Activated T-helper 1 cell treated with Interleukin-2 at 50 U/mL for 16 hours (primary cell): ENCODE measurements around the gene CACUL1.

Source experiments
- DNase-seq: peaks from one replicate; pipeline ENCODE4 v3.0.0-alpha.2; 2020; ENCODE audit warnings: low read depth

Gene CACUL1

DNA sequence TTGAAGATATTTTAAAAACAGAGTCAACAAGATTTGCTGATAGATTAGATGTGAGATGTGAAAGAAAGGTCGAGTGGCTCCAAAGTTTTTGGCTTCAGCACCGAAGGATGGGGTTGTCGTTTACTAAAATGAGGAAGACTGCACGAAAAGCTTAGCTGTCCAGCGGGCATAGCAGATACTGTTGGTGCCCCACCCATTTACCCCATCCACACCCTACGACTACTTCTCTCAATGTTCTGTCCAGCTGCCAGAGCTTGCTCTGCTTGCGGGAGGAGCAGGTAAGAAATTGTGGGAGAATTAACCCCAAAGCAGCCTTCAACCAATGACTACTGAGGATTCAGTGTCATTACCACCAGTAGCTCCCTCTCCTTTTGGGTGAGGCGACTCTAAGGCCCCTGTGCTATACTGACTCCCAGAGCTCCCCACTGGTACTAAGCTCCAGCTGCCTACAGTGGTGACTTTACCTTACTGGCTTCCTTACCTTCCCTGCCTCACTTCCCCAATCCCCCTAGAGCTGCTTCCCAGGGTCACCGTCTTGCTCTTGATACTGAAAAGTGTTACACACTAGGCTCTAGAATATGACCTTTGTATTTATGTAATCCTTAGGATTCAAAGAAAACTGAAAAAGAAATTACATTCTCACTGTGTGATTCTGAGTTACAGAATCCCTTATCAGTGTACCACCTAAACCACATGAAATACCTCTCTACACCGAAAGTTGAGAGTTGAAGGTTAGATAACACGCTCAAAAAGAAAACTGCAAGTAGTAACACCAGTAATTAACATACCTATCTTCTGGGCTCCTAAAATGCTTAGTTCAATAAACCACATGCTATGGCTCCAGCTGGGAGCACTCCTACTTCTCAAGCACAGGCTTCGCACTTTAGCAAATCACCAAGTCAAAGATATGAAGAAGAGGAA is 22.3 kb downstream of the CACUL1 start:
- no peak for DNase-seq

DNA sequence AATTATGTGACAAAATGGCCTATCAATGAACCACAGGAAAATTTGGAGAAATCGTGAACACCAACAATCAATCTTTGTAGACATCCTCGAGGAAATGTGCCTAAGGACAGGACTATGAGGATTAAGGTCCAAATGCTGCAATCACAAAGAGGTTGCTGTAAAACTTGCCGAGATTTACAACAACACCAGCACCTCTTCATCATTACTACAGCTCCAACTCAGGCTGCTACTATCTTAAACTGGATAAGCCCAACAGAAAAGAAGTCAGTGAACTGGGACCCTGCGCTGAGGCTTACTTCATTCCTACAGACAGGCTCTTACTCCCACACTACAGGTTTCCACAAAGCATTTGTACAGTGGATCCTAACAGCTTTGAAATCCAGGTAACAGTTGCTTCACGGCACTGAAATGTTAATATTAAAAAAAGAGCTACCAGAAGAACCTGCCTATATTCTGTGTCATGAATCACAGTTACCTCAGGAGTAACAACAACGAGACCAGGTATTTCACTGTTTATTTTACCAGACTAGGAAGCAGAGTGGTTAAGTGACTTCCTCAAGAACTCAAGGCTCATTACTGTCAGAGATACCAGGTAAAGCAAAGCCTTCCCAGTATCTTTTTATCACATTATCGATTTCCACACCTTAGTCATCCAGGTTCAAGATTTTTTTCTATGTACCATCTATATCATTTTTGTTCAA is 23.9 kb downstream of the CACUL1 start:
- DNase-seq = no peak

DNA sequence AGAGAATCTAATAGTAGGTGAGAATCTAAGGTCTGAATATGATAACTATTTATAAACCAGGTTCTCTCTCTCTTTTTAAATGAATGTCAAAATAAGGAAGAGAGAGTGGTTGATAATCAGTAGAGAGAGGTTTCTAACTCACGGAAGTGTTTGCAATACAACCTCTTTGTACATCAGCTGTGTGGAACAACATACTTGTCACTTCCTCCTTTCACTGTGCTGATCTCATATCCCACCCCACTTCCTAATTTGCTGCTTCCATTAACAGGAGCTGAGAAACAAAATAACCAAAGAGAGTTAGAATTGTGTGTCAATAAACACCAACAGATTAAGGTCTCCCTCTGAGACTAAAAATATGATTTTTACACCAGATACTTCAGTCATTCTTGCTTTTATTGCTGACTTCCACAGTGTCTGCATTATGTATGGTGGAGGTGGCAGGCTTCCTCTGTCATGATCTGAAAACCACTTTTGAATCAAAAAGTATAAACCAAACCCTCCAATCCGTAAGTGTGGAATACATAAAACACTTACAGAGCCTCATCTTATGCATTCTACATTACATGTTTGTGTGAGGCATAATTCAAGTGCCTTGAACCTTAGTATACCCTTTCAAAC is 25.0 kb downstream of the CACUL1 start:
- no peak for DNase-seq

DNA sequence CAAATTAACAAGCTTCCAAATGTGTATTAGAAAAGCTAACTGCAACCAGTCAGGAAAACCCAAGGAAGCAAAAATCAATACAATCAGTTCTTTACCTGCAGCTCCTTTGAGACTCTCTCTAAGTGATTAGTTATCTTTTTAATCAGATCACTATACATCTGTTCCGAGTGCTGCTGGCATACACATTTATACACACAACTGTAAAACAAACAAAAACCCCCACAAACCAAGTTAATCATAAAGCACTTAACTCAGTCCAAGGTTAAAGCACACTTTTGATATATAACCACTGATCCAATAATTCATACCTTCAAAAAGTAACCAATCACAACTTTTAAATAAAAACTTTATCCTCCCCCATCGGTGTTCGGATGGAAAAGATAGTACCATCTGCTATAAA is 25.6 kb downstream of the CACUL1 start:
- DNase-seq = no peak

DNA sequence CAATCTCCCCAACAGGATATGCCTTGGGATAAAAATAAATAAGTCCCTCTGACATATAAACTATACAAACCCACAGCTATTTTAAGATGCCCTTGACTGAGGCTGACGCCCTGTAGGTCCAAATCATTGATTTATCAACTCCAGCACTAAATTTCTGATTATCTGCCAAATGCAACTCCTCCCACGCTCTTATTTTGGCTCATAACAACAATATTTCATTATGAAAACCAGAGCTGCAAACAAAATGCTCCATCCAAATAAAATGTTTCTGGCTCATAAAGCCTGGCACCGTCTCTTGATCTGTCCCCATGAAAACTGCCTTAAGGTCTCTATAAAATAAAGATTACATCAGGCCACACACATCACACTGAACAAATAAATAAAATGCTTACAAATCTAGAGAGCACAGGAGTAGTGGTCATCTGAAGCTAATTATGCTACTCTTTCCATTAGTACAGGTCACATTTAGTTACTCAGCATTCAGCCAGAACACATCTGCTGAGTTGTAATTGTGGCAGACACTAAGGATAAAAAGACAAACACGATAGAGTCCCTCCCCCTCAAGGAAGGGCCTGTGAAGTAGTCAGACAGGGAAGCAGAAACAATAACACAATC is 28.8 kb downstream of the CACUL1 start:
- DNase-seq = no peak

DNA sequence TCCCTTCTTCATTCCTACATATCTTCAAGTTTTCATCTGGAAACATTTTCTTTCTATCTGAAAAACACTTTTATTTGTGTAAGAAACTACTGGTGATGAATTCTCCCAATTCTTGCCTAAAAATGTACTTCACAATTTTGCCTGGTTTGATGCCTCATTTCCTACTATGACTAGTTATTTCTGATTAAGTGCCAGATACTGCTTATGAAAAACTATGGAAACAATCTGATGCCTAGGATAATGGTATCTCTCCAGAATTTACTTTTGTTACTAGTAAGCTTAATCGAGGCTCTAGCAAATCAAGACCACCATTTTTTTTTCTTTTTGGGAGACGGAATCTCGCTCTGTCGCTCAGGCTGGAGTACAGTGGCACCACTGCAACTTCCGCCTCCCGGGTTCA is 31.3 kb downstream of the CACUL1 start:
- no peak for DNase-seq

DNA sequence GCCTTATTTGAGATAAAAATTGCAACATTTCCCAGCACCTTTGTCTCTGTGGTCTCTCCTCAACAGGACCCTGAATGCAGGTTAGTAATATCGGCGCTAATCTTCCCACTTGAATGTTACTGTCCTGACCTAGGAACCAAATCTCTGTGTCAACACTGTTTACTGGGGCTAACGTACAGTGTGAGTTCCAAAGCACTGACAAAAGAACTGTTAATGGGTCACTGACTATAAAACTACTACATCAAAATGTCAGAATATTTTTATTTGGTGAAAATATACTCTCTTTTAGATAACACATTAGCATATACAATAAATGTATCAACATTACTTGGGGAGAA is 33.3 kb downstream of the CACUL1 start:
- no peak for DNase-seq

DNA sequence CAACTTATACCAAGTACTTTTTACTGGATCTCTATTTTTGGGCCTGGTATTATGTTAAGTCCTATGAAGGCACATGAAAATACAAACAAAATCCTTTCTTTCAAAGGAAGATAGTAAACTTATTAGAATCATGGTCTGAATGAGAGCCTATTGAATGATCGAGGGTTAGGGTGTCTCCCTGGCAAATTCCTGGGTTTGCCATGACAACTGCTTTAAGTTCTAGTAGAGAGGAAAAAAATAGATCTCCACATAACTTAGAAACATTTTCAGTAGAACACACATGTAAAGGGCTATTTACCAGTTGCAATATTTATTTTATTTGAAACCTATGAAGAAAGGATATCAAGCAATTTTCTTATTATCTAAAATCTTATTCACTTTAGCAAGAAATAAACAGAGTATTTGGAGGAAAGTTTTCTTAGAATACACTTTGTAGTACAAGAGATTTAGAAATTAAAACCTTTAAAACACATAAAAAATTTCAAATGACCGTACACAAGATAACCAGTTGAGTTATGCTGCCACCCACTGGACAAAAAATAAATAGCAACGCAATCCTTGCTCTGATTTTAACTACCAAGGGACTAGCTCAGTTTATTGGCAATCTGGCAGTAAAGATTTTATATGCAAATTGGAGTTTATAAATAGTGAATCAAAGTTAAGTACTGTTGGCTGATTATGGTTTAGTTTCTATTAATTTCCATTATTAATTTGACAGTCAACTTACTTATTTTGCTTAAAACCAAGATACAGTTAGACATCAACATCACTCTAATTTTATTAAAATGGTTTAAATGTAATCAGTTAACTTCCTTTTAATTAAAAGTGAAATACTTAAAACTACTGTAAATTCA is 33.9 kb downstream of the CACUL1 start:
- no peak for DNase-seq

DNA sequence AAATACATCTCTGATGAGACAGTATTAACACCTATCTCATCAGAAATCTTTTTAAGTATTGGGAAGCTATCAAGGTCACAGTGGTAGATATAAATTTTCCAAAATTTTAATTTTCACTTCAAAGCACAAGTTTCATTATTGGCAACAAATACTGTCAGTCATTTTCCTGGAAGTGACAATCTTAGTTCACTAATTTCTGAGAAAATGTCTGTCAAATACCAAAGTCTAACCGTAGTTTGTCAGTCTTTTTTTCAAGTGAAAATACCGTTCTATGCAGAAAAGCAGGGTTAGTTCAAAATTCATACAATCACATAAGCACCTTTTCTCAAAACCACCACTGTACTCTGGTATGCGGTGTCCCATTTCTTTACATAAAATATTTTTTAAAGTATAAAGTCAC is 40.4 kb downstream of the CACUL1 start:
- no peak for DNase-seq

DNA sequence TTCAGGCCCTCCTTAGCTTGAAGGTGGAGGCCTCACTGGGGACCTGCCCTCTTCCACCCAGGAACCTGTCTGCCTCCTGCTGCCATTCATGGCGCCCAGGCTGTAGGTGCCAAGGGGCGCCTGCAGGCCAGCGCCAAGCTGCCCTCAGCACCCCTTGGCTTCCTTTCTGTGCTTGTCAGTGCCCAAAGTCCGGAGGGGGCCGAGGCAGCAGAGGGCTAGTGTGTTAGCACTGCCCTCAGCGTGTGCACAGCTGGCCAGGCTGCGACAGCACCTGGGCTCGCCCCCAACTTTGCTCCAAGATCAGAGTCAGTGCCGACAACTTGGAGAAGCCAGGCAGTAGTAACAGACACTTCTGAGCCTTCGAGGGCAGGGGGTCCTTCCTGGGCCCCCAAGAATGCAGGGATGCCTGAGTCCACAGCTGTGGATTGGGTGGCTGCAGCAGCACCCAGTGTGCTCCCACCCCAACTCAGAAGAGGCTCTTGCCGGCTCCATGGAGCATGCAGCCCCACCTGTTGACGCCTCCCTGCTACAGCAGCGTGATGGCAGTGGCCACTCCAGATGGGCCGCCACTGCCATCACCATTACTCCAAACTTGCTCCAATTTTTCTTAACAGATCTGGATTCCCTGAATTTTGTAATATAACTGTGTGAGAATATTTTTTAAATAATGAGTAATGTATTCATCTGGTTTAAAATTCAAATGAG is 41.7 kb downstream of the CACUL1 start:
- DNase-seq = no peak

DNA sequence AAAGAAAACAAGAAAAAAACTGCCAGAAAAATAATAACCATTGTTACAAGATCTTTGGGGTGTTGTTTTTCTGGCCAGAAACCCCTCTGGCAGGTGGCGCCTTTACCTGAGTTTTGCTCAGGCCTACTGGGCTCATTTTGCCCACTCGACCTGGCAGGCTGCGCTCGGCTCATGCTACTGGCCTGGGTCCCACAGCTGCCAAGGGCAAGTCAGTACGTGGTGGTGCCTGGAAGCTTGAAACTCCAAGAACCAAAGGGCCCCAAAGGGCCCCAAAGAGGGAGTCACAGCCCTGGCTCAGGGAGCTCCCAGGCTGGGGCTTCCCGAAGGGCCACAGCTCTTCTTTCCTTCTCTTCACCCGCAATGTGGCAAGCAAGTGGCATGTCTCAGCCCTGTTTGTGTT is 42.7 kb downstream of the CACUL1 start:
- DNase-seq = no peak

DNA sequence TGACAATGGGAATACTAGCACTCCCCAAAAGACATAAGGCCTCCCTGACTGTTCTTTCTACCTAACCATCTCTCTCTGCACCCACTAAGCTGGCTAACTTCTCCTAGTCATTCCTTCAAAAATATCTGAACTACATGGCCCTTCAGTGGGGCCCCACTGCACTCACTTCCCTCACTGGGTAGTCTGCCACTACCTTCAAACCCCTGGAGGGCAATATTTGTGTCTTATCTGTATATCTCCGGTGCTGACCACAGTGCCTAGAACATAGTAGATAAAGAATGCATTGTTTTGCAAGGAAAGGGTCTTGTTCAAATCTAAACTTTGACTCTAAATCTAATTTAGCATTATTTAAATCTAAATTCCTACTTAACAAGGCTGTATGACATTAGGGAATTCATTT is 44.3 kb downstream of the CACUL1 start:
- no peak for DNase-seq

DNA sequence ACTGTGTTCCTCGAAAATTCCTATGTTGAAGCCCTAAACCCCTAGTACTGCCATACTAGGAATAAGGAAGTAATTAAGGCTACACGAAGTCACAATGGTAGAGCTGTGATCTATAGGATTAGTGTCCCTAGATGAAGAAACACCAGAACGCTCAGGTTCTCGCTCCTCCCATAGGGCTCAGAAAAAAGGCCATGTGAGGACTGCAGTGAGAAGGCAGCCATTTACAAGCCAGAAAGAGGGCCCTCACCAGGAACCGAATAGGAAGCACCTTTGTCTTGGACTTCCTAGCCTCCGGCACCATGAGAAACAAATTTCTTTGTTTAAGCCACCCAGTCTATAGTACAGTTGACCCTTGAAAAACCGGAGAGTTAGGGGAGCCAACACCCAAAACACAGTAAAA is 46.2 kb downstream of the CACUL1 start:
- no peak for DNase-seq

DNA sequence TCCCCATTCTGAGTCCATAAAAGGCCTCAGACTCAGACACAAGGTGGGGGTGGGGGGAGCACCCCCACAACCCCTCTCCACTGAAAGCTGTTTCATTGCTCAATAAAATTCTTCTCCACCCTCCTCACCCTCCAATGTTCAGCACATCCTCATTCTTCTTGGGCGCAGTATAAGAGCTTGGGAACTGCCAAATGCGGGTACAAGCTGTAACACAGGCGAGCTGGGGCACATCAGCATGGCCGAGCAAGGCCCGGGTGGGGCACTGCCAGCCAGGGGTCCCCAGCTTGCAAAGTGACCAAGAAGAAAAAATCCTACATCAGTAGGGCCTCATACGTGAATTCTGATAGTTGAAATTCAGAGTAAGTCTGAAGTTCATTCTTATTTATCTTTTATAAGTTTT is 50.1 kb downstream of the CACUL1 start:
- DNase-seq = no peak

DNA sequence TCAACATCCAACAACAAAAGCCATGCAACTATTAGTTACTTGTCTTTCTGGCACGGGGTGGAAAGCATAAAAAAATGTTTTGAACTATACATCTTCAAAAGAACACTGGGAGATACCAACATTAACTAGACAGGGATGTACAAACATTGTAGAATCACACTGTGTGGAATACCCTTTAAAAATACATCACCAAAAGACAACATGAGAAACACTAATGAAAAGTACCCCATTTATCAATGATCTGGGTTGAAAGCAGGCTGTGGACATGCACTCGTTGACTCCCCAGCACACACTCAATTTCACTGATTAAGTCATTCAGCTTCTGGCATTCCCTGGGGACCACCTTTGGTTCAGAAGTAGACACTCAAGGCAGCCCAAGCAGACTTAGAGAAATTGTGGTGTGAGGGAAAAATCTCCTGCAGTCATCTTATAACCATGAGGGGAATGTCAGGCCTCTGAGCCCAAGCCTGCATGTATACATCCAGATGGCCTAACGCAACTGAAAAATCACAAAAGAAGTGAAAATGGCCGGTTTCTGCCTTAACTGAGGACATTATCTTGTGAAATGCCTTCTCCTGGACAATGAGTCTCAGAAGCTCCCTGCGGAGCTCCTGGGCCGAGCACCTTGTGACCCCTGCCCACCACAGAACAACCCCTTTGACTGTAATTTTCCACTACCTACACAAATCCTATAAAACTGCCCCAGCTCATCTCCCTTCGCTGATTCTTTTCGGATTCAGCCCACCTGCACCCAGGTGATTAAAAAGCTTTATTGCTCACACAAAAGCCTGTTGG is 53.0 kb downstream of the CACUL1 start:
- no peak for DNase-seq

DNA sequence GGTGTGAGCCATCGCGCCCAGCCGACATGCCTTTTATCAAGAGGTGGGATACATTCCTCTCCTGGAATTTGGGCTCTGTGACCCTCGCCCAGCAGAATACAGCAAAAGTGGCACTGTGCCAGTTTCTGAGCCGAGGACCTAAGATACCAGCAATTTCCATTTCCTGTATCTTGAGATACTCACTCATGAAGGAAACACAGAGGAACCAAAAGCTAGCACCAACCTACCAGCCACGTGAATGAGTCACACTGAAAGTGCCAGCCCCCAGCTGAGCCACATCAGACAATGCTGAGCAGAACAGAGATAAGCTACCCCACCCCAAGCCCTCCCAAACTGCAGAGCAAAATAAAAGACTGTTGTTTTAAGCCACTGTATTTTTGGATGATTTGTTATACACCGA is 56.3 kb downstream of the CACUL1 start:
- peak; percentile 70 for DNase-seq

DNA sequence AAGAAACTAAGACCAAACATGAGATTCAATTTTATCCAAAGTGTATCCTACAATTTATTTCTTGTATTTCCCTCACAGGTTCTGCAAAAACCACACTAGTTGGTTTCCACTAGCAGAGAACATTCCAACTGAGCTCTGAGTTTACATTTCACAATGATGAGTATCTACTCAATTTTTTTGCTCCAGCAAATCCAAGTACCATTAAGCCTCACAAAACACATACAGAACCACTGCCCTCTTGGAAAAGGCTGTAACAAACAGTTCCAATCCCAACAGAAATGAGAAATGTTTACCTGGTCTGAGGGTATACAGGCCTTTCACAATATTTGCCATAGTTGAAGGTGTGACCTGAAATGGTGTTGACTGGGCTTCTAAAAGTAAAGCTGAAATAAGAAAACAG is 59.9 kb downstream of the CACUL1 start:
- no peak for DNase-seq

DNA sequence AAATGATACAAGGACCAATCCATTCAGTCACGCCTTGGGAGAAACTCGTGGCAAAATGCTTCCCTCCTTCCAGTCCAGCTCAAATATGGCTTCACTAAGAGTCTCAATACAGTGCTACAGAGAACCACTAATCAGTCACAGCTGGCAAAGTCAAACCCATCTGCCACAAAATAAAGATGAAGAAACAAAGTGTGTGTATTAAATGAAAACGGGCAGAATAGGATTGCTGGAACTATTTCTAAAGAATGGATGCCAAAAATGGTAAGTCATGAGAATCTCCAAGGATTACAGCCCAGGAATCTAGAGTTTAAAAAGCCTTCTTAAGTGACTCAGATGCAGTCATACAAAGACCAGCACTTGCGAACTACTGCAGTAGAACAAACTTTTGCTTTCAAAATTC is 61.9 kb downstream of the CACUL1 start:
- no peak for DNase-seq

DNA sequence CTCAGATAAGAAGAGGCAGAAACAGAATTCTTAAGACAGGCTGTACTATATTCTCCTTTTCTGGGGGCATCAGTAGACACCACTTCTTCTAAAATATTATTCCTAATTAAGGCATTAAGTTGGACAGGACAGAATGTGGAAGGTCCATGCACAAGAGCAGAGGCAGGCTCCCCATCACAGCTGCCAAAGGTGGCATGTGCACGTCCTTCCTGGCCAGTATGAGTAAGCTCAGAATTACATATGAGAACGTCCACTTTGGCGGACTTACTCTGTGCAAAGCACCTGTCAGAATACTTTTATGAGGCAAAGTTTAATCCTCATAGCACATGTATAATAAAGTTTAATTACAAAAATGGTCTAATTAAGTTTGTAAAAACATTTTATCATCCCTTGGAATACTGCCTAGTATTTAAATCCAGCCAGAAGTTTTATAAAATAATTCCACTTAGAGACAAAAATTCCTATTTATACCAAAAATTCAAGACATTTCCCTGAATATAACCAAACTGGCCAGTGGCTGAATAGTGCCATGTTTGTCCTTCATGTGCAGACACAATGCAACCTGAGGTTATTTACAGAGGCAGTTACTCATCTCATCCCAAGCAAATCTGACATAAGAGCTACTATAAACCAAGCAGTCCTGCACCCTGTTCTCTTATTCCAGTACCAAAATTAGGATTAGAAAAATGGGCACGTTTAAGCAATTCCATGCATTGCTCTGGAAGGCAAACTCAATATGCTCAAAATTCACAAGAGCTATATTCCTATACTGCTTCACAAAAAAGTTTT is 65.5 kb downstream of the CACUL1 start:
- DNase-seq = no peak

DNA sequence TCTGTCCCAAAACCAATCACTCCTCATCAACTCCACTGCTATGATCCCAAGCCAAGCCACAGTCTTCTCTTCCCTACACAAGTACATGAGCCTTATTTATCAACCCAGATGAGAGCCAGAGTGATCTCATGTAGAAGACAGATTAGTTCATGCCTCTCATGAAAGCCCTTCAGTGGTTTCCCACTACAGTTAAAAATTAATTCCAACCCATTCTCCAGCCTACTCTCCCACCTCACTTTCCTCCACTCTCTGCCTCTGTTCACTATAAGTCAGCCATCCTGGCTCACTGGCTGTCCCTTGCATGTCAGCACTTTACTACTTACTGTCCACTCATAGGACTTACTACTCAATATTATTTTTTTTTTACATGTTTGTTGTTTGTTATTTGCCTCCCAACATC is 67.3 kb downstream of the CACUL1 start:
- DNase-seq = no peak
